WTC11 (cell line): ENCODE data around the gene KCNAB3.

Experiments used
- MLX ChIP-seq: sonication (generic); formaldehyde crosslinking; IDR thresholded peaks from 2 replicates; pipeline ENCODE4 v1.8.1; 2023; ENCODE audit warnings: mild to moderate bottlenecking, missing genetic modification reagents, moderate library complexity
- MYBL2 ChIP-seq: sonication (generic); formaldehyde crosslinking; IDR thresholded peaks from 2 replicates; pipeline ENCODE4 v1.8.1; 2023; ENCODE audit warnings: mild to moderate bottlenecking, moderate library complexity, missing genetic modification reagents
- TF ChIP-seq, protein P1 (sequence below): fragments of 200-600 bp; IDR thresholded peaks from 2 replicates; pipeline ENCODE4 v1.8.0; 2022; ENCODE audit warnings: antibody characterized with exemption
- TF ChIP-seq, protein P2 (sequence below): fragments of 250-450 bp; sonication (Bioruptor Pico); IDR thresholded peaks from 2 replicates; pipeline ENCODE4 v1.9.0; 2021; ENCODE audit warnings: moderate library complexity, mild to moderate bottlenecking, inconsistent platforms, borderline replicate concordance

DNA sequence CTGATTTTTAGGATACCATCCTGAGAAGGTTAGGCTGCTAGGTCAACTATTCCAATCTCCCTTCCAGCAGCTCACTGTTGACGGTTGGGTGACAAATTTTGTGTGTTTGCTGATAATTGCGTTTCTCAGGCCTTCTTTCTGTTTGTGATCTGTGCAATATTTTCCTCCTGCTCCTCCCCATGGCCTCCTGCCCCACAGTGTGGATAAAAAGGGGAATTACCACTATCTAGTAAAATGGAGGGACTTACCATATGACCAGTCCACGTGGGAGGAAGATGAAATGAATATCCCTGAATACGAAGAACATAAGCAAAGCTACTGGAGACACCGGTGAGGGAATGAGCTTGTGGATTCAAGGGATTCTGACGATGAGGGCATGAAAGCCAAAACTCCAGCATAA is 31.9 kb downstream of the KCNAB3 start:
- TF ChIP-seq, protein P1, sequence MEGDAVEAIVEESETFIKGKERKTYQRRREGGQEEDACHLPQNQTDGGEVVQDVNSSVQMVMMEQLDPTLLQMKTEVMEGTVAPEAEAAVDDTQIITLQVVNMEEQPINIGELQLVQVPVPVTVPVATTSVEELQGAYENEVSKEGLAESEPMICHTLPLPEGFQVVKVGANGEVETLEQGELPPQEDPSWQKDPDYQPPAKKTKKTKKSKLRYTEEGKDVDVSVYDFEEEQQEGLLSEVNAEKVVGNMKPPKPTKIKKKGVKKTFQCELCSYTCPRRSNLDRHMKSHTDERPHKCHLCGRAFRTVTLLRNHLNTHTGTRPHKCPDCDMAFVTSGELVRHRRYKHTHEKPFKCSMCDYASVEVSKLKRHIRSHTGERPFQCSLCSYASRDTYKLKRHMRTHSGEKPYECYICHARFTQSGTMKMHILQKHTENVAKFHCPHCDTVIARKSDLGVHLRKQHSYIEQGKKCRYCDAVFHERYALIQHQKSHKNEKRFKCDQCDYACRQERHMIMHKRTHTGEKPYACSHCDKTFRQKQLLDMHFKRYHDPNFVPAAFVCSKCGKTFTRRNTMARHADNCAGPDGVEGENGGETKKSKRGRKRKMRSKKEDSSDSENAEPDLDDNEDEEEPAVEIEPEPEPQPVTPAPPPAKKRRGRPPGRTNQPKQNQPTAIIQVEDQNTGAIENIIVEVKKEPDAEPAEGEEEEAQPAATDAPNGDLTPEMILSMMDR = no peak
- TF ChIP-seq MYBL2 (no peak), MLX (no peak)
- TF ChIP-seq, protein P2, sequence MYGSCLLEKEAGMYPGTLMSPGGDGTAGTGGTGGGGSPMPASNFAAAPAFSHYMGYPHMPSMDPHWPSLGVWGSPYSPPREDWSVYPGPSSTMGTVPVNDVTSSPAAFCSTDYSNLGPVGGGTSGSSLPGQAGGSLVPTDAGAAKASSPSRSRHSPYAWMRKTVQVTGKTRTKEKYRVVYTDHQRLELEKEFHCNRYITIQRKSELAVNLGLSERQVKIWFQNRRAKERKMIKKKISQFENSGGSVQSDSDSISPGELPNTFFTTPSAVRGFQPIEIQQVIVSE (CRISPR knock-in tag) = no peak
